Gastroesophageal sphincter (tissue), 3 donors: ENCODE data around the gene ARMH1.

Experiments used
- POLR2A ChIP-seq, 2 donors: fragments of 450-650 bp; IDR thresholded peaks; one replicate each; pipeline ENCODE4 v1.6.1; 2017; ENCODE audit warnings: antibody characterized with exemption in 2 of 2, mild to moderate bottlenecking in 2 of 2, moderate library complexity in 1 of 2
- TF ChIP-seq, protein P1 (sequence below), 4 experiments: fragments of 200-600 bp in 2 of 4; fragments of 450-650 bp in 2 of 4; sonication (generic) in 1 of 4; IDR thresholded peaks; one replicate each; pipeline ENCODE4 v1.5.1; 2017 to 2019; ENCODE audit warnings: antibody characterized with exemption in 4 of 4, mild to moderate bottlenecking in 2 of 4, moderate library complexity in 2 of 4

DNA sequence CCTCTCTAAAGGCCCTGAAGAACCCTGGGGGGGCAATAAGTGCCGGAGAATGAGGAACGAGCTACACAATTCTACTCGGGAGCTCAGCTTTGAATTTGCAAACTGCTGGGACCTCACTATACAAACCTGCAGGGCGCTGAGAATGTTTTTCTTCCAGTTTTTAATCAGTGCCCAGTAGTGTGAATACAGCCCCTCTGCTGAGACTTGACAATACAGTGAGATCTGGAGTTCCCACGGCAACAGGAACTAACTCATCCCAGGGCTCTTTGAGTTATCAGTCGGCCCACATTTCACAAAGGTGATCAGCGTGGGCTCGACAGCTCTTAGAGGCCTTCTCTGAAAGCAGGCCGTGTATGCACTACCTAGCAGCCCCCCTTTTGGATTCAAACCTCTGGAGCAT is 41.9 kb upstream of the ARMH1 start:
- TF ChIP-seq POLR2A (IDR thresholded peaks at IDR 0.05), result no peak
- TF ChIP-seq, protein P1, sequence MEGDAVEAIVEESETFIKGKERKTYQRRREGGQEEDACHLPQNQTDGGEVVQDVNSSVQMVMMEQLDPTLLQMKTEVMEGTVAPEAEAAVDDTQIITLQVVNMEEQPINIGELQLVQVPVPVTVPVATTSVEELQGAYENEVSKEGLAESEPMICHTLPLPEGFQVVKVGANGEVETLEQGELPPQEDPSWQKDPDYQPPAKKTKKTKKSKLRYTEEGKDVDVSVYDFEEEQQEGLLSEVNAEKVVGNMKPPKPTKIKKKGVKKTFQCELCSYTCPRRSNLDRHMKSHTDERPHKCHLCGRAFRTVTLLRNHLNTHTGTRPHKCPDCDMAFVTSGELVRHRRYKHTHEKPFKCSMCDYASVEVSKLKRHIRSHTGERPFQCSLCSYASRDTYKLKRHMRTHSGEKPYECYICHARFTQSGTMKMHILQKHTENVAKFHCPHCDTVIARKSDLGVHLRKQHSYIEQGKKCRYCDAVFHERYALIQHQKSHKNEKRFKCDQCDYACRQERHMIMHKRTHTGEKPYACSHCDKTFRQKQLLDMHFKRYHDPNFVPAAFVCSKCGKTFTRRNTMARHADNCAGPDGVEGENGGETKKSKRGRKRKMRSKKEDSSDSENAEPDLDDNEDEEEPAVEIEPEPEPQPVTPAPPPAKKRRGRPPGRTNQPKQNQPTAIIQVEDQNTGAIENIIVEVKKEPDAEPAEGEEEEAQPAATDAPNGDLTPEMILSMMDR (IDR thresholded peaks at IDR 0.05), result no peak
